Upper lobe of left lung (tissue), 6 donors: Measurements from ENCODE around the gene CLEC19A. TPM values are rescaled to one million over a fixed set of nuclear protein-coding genes. Genes with fewer than 3 reads are reported as not detected.

Experiments
- ATAC-seq, 2 donors: fragments of 200-7000 bp; cut with Tn5 transposase; one replicate each; pipeline ENCODE4 v1.9.1; 2022; ENCODE audit warnings: mild to moderate bottlenecking in 2 of 2, moderate library complexity in 2 of 2; ENCODE audit not compliant: low FRiP score in 2 of 2
- DNase-seq, 2 donors: peaks; one replicate each; pipeline ENCODE4 v3.0.0-alpha.2; 2019 to 2020
- H3K27ac ChIP-seq, 4 donors: fragments of 200-600 bp; sonication (generic); one replicate each; pipeline ENCODE4 v1.5.1; 2016 to 2019
- H3K27me3 ChIP-seq, 4 donors: fragments of 200-600 bp; sonication (generic); one replicate each; pipeline ENCODE4 v1.5.1; 2017 to 2019
- H3K36me3 ChIP-seq, 4 donors: fragments of 200-600 bp; sonication (generic); one replicate each; pipeline ENCODE4 v1.5.1; 2016 to 2019
- H3K4me1 ChIP-seq, 4 donors: fragments of 200-600 bp; sonication (generic); one replicate each; pipeline ENCODE4 v1.5.1; 2018 to 2019
- H3K4me3 ChIP-seq, 4 donors: fragments of 200-600 bp; sonication (generic); one replicate each; pipeline ENCODE4 v1.5.1; 2017 to 2019; ENCODE audit warnings: mild to moderate bottlenecking in 2 of 4, moderate library complexity in 1 of 4
- H3K9me3 ChIP-seq, 4 donors: fragments of 200-600 bp; sonication (generic); one replicate each; pipeline ENCODE4 v1.5.1; 2018 to 2019
- CTCF ChIP-seq, 6 experiments: fragments of 450-650 bp in 4 of 6; fragments of 200-600 bp in 2 of 6; sonication (generic) in 2 of 6; IDR thresholded peaks; one replicate each; pipeline ENCODE4 v1.5.1; 2016 to 2019; ENCODE audit warnings: antibody characterized with exemption in 6 of 6
- EP300 ChIP-seq, 4 donors: sonication (generic); formaldehyde crosslinking; IDR thresholded peaks; one replicate each; pipeline ENCODE4 v1.5.1; 2017; ENCODE audit warnings: antibody characterized with exemption in 4 of 4, control low read depth in 2 of 4
- POLR2A ChIP-seq, 4 donors: fragments of 450-650 bp; IDR thresholded peaks; one replicate each; pipeline ENCODE4 v1.5.1; 2016 to 2017; ENCODE audit warnings: antibody characterized with exemption in 4 of 4, mild to moderate bottlenecking in 2 of 4
- POLR2AphosphoS5 ChIP-seq, 2 donors: sonication (generic); formaldehyde crosslinking; IDR thresholded peaks; one replicate each; pipeline ENCODE4 v1.5.1; 2017; ENCODE audit warnings: antibody characterized with exemption in 2 of 2
- WGBS, 2 donors: methylation state at CpG; one replicate each; pipeline ENCODE4 v1.1.5; 2017 to 2018; 5-methylcytosine and 5-hydroxymethylcytosine counted together
- total RNA-seq, 6 donors: library from RNA; depleted of rRNA in 4 of 6; stranded (reverse); fragments of >200 nt in 4 of 6; gene quantifications; one replicate each; pipeline versions ENCODE4 v1.1.0 to v1.2.1, GENCODE V29; 2016 to 2021
- donor health status: DM: no; HTN: no; CAD: no; lungs with moderate emphysema.
- donor health status: DM: no; HTN: yes; CAD: no; lungs with severe emphysema.

CLEC19A gene
- total RNA-seq, 6 donors from 2014 or later = not detected

DNA sequence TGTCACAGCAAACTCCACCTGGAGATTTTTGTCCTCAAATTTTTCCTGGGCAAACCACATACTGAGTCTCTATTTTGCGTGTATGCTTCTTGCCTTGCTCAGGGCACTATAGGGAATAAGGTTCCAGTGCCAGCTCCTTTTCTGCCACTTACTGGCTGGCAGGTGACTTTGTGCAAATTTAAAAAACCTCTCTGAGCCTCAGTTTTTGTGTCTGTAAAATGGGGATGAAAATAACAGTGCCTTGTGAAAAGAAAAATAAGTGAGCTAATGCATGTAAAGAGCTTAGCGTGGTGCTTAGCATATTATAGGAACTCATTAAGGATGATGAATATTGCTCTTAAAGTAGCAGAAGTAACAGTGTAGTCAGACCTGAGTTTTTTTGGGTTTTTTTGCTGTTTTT lies 19.9 kb downstream of the CLEC19A start:
- WGBS, 2 donors = 92 to 95% methylated on average over 2 of the region's 2 CpGs
- Histone ChIP-seq H3K4me1 (no peaks in the 10 kb centered on the region), H3K4me3 (no peak overlapping the region), H3K27ac (no peak overlapping the region), H3K27me3 (no peaks in the 10 kb centered on the region), H3K36me3 (no peaks in the 10 kb centered on the region), H3K9me3 (no peaks in the 10 kb centered on the region)
- TF ChIP-seq POLR2A (IDR thresholded peaks at IDR 0.05) = no peak
- TF ChIP-seq CTCF (IDR thresholded peaks at IDR 0.05) = no peak
- TF ChIP-seq EP300 (IDR thresholded peaks at IDR 0.05) = no peak
- TF ChIP-seq POLR2AphosphoS5 (IDR thresholded peaks at IDR 0.05) = no peak
- ATAC-seq = no peak
- no peak for DNase-seq

DNA sequence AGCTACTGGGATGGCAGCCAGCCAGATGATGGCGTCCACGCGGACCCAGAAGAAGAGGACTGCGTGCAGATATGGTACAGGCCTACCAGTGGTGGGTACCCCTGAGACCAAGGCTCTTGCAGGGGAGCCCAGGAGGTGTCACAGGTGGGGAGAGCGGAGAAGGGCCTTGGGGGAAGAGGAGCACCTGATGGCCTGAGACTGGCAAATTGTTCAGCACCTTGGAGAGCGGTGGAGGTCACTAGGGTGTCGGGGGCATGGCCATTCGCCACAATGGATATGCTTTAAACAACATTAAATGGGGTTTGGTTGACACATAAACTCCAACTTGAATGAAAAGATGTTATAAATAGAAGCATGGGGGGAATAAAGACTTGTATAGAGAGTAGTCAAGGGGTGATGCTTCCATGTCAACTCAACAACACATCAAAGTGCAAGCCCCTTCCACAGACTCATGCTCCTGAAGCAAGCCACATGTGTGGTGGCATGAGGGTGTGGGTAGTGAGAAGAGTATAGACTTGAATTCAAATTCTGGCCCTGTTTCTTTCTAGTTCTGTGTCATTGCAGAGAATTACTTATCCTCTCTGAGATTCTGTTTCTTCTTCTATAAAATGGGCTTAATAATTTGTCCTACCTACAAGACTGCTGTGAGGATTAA lies 22.2 kb downstream of the CLEC19A start:
- TF ChIP-seq EP300 (IDR thresholded peaks at IDR 0.05) = no peak
- TF ChIP-seq POLR2A (IDR thresholded peaks at IDR 0.05) = no peak
- TF ChIP-seq CTCF (IDR thresholded peaks at IDR 0.05) = no peak
- no peak for TF ChIP-seq POLR2AphosphoS5 (IDR thresholded peaks at IDR 0.05)
- DNase-seq (no peak), ATAC-seq (peak in 1 of 2 donors; percentile 34)
- WGBS, 2 donors = 67 to 71% methylated on average over 5 to 8 of the region's 8 CpGs
- Histone ChIP-seq H3K27me3 (no peaks in the 10 kb centered on the region), H3K36me3 (no peaks in the 10 kb centered on the region), H3K4me3 (no peak overlapping the region), H3K9me3 (no peaks in the 10 kb centered on the region), H3K4me1 (no peaks in the 10 kb centered on the region), H3K27ac (no peak overlapping the region)

DNA sequence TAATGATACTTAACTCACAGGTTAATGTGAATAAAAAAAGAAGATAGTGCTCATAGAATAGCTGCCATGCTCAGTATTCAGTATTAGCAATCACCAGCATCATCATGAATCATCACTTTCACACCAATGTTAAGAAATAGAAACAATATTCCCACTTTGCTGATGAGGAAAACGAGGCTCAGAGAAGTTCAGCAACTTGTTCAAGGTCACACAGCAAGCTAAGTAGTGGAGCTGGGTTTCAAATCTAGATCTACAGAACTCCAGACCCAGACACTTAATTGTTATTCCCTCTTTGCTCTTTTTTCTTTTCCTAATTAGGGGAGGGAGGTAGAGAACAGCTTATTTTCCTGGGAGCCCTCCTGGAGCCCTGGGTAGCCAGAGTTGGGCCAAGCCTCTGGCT lies 22.9 kb downstream of the CLEC19A start:
- ATAC-seq (no peak), DNase-seq (no peak)
- no peaks in the 10 kb centered on the region for H3K9me3 ChIP-seq
- no peak overlapping the region for H3K27ac ChIP-seq
- H3K36me3 ChIP-seq = no peaks in the 10 kb centered on the region
- WGBS, 2 donors = 70 to 75% methylated on average over 1 of the region's 1 CpG
- H3K4me1 ChIP-seq = no peaks in the 10 kb centered on the region
- H3K27me3 ChIP-seq = no peaks in the 10 kb centered on the region
- H3K4me3 ChIP-seq = no peak overlapping the region
- TF ChIP-seq CTCF (IDR thresholded peaks at IDR 0.05) = no peak
- no peak for TF ChIP-seq EP300 (IDR thresholded peaks at IDR 0.05)
- TF ChIP-seq POLR2AphosphoS5 (IDR thresholded peaks at IDR 0.05) = no peak
- no peak for TF ChIP-seq POLR2A (IDR thresholded peaks at IDR 0.05)

DNA sequence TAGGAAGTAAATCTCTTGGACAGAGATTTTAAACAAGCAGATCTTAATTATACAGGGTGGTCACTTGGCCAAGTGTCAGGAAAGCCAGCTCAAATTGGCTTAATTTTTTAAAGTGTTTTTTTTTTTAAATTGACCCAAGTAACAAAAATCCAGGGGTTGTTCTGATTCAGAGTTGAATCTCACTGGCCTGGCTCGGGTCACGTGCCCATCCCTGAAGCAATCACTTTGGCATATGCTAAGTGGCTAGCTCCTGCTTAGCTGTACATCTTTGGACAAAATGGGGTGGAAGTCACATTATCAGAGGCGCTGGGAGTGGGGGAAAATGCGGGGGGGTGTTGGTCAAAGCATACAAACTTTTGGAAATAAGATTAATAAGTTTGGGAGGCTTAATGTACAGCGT lies 23.6 kb downstream of the CLEC19A start:
- WGBS, 2 donors = 85 to 87% methylated on average over 5 of the region's 5 CpGs
- H3K4me3 ChIP-seq = no peak overlapping the region
- TF ChIP-seq POLR2AphosphoS5 (IDR thresholded peaks at IDR 0.05) = no peak
- no peak for TF ChIP-seq POLR2A (IDR thresholded peaks at IDR 0.05)
- no peak for TF ChIP-seq CTCF (IDR thresholded peaks at IDR 0.05)
- TF ChIP-seq EP300 (IDR thresholded peaks at IDR 0.05) = no peak
- no peak overlapping the region for H3K27ac ChIP-seq
- ATAC-seq = no peak
- H3K9me3 ChIP-seq = no peaks in the 10 kb centered on the region
- no peak for DNase-seq
- H3K27me3 ChIP-seq = no peaks in the 10 kb centered on the region
- H3K36me3 ChIP-seq = no peaks in the 10 kb centered on the region
- no peaks in the 10 kb centered on the region for H3K4me1 ChIP-seq
